Upper lobe of right lung (tissue), 1 donor: ENCODE data around the gene PEBP1. TPM values are rescaled to one million over a fixed set of nuclear protein-coding genes. Genes with fewer than 3 reads are reported as not detected.
A peak's percentile ranks its signal among the peaks of the same experiment; 100 is the strongest.

ENCODE experiments used
- ATAC-seq: fragments of 200-7000 bp; cut with Tn5 transposase; one replicate; pipeline ENCODE4 v1.9.1; 2020; ENCODE audit warnings: mild to moderate bottlenecking, moderate library complexity
- DNase-seq: peaks from one replicate; pipeline ENCODE4 v3.0.0-alpha.2; 2020
- H3K27ac ChIP-seq: fragments of 200-600 bp; one replicate; pipeline ENCODE4 v1.8.0; 2022
- H3K27me3 ChIP-seq: fragments of 200-600 bp; one replicate; pipeline ENCODE4 v1.8.0; 2022; ENCODE audit warnings: mild to moderate bottlenecking
- H3K36me3 ChIP-seq: fragments of 200-600 bp; one replicate; pipeline ENCODE4 v1.8.0; 2022
- H3K4me1 ChIP-seq: fragments of 200-600 bp; one replicate; pipeline ENCODE4 v1.8.0; 2022
- H3K4me3 ChIP-seq: fragments of 200-600 bp; one replicate; pipeline ENCODE4 v1.8.0; 2022; ENCODE audit warnings: mild to moderate bottlenecking
- H3K9me3 ChIP-seq: fragments of 200-600 bp; one replicate; pipeline ENCODE4 v1.8.0; 2022
- intact Hi-C: fragments of 100-400 bp; cut with DNase I; formaldehyde crosslinking; loops from one replicate; pipeline ENCODE4 v1.11.0; 2022
- total RNA-seq: library from RNA; stranded (reverse); fragmentation: NEBNext Ultra II Directional; extraction: Animal tissue kit (Norgen Biotek cat#: 25700); gene quantifications from one replicate; pipeline ENCODE4 v1.2.1, GENCODE V29; 2021
- TF ChIP-seq, protein P1 (sequence below): fragments of 200-600 bp; IDR thresholded peaks from one replicate; pipeline ENCODE4 v1.8.0; 2022; ENCODE audit warnings: antibody characterized with exemption
- donor health status: DM: no; HTN: yes; CAD: no; lungs with severe emphysema.

Gene PEBP1
- total RNA-seq, 1 donor from 2014 or later, result 223 TPM

DNA sequence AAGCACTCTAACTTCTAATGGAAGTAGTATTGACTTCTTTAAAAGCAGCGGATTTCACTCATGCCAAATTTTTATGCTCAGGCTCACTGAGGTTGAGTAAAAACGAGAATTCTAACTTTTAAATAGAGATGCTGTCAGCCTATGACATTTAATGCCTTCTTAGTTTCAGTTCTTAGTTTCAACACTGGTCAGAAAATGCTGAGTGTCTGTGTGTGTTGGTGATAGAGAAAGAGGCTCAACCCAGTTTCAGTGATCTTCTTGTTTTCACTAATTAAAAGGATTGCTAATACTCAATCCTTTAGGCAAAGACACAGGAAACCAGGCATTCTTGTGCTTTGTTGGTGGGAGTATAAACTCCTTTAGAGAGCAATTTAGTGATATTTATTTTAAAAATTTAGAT lies 31.0 kb downstream of the PEBP1 start:
- Histone ChIP-seq H3K4me3 (no peak overlapping the region), H3K36me3 (peaks cover 54% of the 10 kb centered on the region), H3K27ac (no peak overlapping the region), H3K27me3 (no peaks in the 10 kb centered on the region), H3K9me3 (no peaks in the 10 kb centered on the region), H3K4me1 (no peaks in the 10 kb centered on the region)
- intact Hi-C loops, result no loop called here
- DNase-seq (no peak), ATAC-seq (no peak)
- TF ChIP-seq, protein P1, sequence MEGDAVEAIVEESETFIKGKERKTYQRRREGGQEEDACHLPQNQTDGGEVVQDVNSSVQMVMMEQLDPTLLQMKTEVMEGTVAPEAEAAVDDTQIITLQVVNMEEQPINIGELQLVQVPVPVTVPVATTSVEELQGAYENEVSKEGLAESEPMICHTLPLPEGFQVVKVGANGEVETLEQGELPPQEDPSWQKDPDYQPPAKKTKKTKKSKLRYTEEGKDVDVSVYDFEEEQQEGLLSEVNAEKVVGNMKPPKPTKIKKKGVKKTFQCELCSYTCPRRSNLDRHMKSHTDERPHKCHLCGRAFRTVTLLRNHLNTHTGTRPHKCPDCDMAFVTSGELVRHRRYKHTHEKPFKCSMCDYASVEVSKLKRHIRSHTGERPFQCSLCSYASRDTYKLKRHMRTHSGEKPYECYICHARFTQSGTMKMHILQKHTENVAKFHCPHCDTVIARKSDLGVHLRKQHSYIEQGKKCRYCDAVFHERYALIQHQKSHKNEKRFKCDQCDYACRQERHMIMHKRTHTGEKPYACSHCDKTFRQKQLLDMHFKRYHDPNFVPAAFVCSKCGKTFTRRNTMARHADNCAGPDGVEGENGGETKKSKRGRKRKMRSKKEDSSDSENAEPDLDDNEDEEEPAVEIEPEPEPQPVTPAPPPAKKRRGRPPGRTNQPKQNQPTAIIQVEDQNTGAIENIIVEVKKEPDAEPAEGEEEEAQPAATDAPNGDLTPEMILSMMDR, result no peak

DNA sequence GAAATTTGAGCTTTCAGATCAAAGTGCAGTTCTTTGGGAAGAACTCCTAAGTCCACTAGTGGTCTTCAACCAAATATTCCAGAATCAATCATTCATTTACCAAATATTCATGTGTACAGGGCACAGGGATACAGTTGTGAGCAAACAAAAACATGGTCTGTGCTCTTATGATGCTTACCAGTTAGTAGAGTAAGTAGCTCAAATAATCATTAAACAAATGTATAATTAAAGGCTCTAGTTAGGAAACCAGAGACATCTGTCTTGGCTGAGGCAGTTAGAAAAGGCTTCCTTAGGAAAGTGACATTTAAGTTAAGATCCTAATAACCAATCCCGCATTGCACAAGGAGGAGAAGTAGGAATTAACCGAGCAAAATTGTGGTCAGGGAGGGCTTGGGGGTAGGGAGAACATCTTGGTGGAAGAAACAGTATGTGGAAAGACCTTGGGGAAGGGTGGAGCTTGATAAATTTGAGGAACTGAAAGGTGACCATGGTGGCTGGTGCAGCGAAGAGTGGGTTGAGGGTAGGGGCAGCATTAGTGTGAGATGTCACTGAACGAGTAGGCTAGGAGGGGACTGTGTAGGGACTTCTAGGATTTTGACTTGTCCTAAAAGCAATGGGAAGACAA lies 40.0 kb downstream of the PEBP1 start:
- Histone ChIP-seq H3K27ac (no peak overlapping the region), H3K27me3 (no peaks in the 10 kb centered on the region), H3K4me3 (no peak overlapping the region), H3K4me1 (no peaks in the 10 kb centered on the region), H3K36me3 (peaks cover 89% of the 10 kb centered on the region), H3K9me3 (no peaks in the 10 kb centered on the region)
- intact Hi-C loops, result no loop called here
- ATAC-seq (peak; percentile 95), DNase-seq (no peak)
- TF ChIP-seq, protein P1, result no peak

DNA sequence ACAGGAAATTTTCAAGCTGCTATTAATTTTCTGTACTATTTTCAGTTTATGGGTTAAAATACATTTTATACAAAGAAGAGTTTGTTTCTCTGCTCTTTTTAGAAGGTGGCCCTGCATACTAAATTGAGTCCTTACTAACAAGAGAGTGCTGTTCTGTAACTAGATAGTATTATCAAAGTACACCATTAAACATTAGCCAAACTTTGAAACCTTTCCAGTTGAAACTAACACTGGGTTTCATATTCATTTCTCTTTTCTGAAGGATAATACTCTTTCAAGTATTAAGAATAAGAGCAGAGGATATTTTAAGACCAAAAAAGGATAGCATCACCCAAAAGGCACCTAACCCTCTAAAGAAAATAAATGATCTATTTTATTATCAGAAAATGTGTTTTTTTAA lies 47.2 kb downstream of the PEBP1 start:
- DNase-seq, result no peak
- Histone ChIP-seq H3K27ac (no peak overlapping the region), H3K36me3 (peaks cover 26% of the 10 kb centered on the region), H3K9me3 (no peaks in the 10 kb centered on the region), H3K4me3 (no peak overlapping the region), H3K4me1 (peaks cover 11% of the 10 kb centered on the region), H3K27me3 (no peaks in the 10 kb centered on the region)
- TF ChIP-seq, protein P1, result no peak
- intact Hi-C loops, result loop anchor here (5.0 kb wide), 1 partner anchor 194 kb away; the partner anchor contains the start of gene SUDS3
- no peak for ATAC-seq

DNA sequence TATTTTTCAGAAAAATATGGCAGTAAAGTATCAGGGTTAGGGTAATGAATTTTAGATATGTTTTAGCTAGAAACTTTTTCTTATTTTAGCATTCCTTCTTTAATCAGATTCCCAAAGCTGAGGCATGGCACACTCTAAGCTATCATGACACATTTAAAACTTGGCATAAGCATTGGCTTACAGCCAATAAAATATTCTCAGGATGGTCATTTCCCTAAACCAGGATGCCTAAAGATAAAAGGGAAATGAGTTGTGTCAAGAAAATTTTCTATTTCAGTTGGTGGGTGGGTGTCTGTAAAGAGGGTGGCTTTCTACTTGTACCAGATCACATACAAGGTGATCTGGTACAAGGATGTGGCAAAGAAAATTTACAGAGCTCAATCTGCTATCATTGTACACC lies 47.8 kb downstream of the PEBP1 start:
- no peak overlapping the region for H3K27ac ChIP-seq
- TF ChIP-seq, protein P1, result no peak
- no peaks in the 10 kb centered on the region for H3K9me3 ChIP-seq
- no peak overlapping the region for H3K4me3 ChIP-seq
- H3K4me1 ChIP-seq, result peaks cover 11% of the 10 kb centered on the region
- ATAC-seq (no peak), DNase-seq (no peak)
- H3K27me3 ChIP-seq, result no peaks in the 10 kb centered on the region
- peaks cover 23% of the 10 kb centered on the region for H3K36me3 ChIP-seq
- intact Hi-C loops, result loop anchor here (5.0 kb wide), 1 partner anchor 194 kb away; the partner anchor contains the start of gene SUDS3

DNA sequence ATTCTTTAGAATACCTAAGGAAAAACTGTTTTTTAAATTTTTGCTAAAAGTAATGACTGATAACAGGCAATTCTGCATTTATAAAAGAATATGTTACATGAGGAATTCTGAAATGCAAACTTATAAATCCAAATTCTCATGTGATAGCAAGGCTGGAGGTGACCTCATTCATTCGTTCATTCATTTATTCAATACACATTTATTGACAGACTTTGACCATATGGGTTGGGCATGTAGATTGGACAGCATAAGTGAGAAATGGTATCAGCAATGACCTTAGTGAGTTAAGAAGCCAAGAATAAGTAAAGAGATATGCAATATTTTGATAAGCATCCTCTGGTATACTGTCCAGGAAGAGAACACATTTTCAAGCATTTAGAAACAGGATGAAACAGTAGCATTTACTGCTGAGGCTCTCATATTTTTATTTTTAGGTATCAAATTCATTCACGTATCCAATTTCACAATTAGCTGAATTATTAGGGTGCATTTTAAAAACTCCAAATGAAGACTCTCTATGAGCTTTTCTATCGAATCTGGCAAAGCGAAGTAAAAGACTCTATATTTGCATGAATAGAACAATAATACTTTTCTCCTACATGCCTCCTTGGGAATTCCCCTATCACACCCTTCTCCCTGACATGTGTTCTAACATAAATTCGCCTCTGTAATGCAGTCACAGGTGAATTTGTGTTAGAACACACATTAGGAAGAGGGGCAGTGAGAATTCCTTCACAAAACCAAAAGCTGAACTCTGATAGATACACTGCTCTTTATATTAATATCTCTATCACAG lies 49.9 kb downstream of the PEBP1 start:
- Histone ChIP-seq H3K4me1 (peaks cover 11% of the 10 kb centered on the region), H3K36me3 (peaks cover 12% of the 10 kb centered on the region), H3K27ac (no peak overlapping the region), H3K27me3 (no peaks in the 10 kb centered on the region), H3K9me3 (no peaks in the 10 kb centered on the region), H3K4me3 (no peak overlapping the region)
- intact Hi-C loops, result no loop called here
- DNase-seq (no peak), ATAC-seq (no peak)
- TF ChIP-seq, protein P1, result no peak
